CD4-positive, CD25-positive, alpha-beta regulatory T cell (primary cell): ENCODE data around the gene XPOT. TPM values are rescaled to one million over a fixed set of nuclear protein-coding genes. Genes with fewer than 3 reads are reported as not detected.
A peak's percentile ranks its signal among the peaks of the same experiment; 100 is the strongest.

Source experiments
- ATAC-seq, 2 donors: fragments of 150-1000 bp; cut with Tn5 transposase; one replicate each; pipeline ENCODE4 v1.10.0; 2021; ENCODE audit warnings: low read depth in 2 of 2, moderate number of reproducible peaks in 2 of 2, moderate library complexity in 1 of 2
- DNase-seq, 3 donors: peaks; one replicate each; pipeline versions ENCODE4 v3.0.0 to v3.0.0-alpha.2; 2012 to 2022; ENCODE audit warnings: mixed read lengths in 1 of 3
- H3K27ac ChIP-seq: one replicate; pipeline ENCODE4 v1.7.0; 2013; ENCODE audit warnings: mild to moderate bottlenecking, low read length; ENCODE audit not compliant: insufficient read depth, poor library complexity, severe bottlenecking
- H3K27me3 ChIP-seq: one replicate; pipeline ENCODE4 v1.7.0; 2013; ENCODE audit warnings: low read length; ENCODE audit not compliant: control insufficient read depth, insufficient read depth
- H3K36me3 ChIP-seq: one replicate; pipeline ENCODE4 v1.7.0; 2013; ENCODE audit warnings: mild to moderate bottlenecking, low read length, moderate library complexity; ENCODE audit not compliant: control insufficient read depth, insufficient read depth
- H3K4me1 ChIP-seq: 2 replicates; pipeline ENCODE4 v1.7.0; 2013; ENCODE audit warnings: mild to moderate bottlenecking, low read length; ENCODE audit not compliant: insufficient read depth, control insufficient read depth, poor library complexity, severe bottlenecking
- H3K4me3 ChIP-seq: one replicate; pipeline ENCODE4 v1.7.0; 2013; ENCODE audit warnings: low read depth, mild to moderate bottlenecking, low read length, moderate library complexity
- H3K9me3 ChIP-seq, 2 experiments: 1 replicate in 1 of 2; 2 replicates in 1 of 2; pipeline ENCODE4 v1.7.0; 2013; ENCODE audit warnings: low read length in 2 of 2, mild to moderate bottlenecking in 1 of 2, moderate library complexity in 1 of 2; ENCODE audit not compliant: control insufficient read depth in 2 of 2
- H3K27ac Mint-ChIP-seq, 3 donors: one replicate each; pipeline ENCODE4 v1.8.0; 2020 to 2022; ENCODE audit warnings: mild to moderate bottlenecking in 3 of 3, mixed read lengths in 3 of 3, moderate library complexity in 2 of 3
- H3K27me3 Mint-ChIP-seq: one replicate; pipeline ENCODE4 v1.8.0; 2022; ENCODE audit warnings: mild to moderate bottlenecking, mixed read lengths
- H3K36me3 Mint-ChIP-seq: one replicate; pipeline ENCODE4 v1.8.0; 2020; ENCODE audit warnings: mixed read lengths
- H3K4me1 Mint-ChIP-seq, 4 donors: one replicate each; pipeline ENCODE4 v1.8.0; 2020 to 2022; ENCODE audit warnings: mixed read lengths in 4 of 4, mild to moderate bottlenecking in 1 of 4
- H3K4me3 Mint-ChIP-seq, 4 donors: one replicate each; pipeline ENCODE4 v1.8.0; 2020 to 2022; ENCODE audit warnings: mild to moderate bottlenecking in 4 of 4, mixed read lengths in 4 of 4, moderate library complexity in 3 of 4
- H3K9me3 Mint-ChIP-seq, 7 donors: one replicate each; pipeline ENCODE4 v1.8.0; 2020 to 2022; ENCODE audit warnings: mixed read lengths in 7 of 7, mild to moderate bottlenecking in 3 of 7, moderate library complexity in 2 of 7
- polyA plus RNA-seq, 4 donors: library from polyadenylated mRNA; unstranded; fragments of 300-500 nt; fragmentation: Illumina TruSeq; gene quantifications; one replicate each; pipeline ENCODE4 v1.2.3, GENCODE V29; 2021
- total RNA-seq: library from RNA; stranded (reverse); gene quantifications from one replicate; pipeline ENCODE4 v1.2.3, GENCODE V29; 2022

The XPOT gene
- total and polyA plus RNA-seq, 5 donors from 2014 or later: 27.7 to 59.6 (median 37.0) TPM

GRCh38 chr12:64469455-64470142 lies 65.4 kb downstream of the XPOT start:
- no peak for DNase-seq
- H3K4me3 ChIP-seq: no peak overlapping the region
- no peak for ATAC-seq
- no peaks in the 10 kb centered on the region for H3K27me3 ChIP-seq
- H3K27ac ChIP-seq: no peak overlapping the region
- Mint-ChIP-seq H3K4me1 (peaks cover 3 to 14% (median 7%) of the 10 kb centered on the region in 4 donors), H3K4me3 (no peak overlapping the region), H3K36me3 (peaks cover 43% of the 10 kb centered on the region), H3K27me3 (no peaks in the 10 kb centered on the region), H3K27ac (peak overlapping the region in 1 of 3 donors; percentile 18), H3K9me3 (peaks cover 0 to 1% (median 0%) of the 10 kb centered on the region in 7 donors)
- no peaks in the 10 kb centered on the region for H3K4me1 ChIP-seq
- peaks cover 84% of the 10 kb centered on the region for H3K36me3 ChIP-seq
- H3K9me3 ChIP-seq: no peaks in the 10 kb centered on the region

GRCh38 chr12:64470495-64470894 lies 66.3 kb downstream of the XPOT start:
- Mint-ChIP-seq H3K9me3 (peaks cover 0 to 4% (median 1%) of the 10 kb centered on the region in 7 donors), H3K27ac (peak overlapping the region in 1 of 3 donors; percentile 22), H3K4me3 (no peak overlapping the region), H3K27me3 (no peaks in the 10 kb centered on the region), H3K36me3 (peaks cover 46% of the 10 kb centered on the region), H3K4me1 (peaks cover 3 to 13% (median 7%) of the 10 kb centered on the region in 4 donors)
- H3K27me3 ChIP-seq: no peaks in the 10 kb centered on the region
- H3K4me1 ChIP-seq: no peaks in the 10 kb centered on the region
- no peak overlapping the region for H3K4me3 ChIP-seq
- peaks cover 84% of the 10 kb centered on the region for H3K36me3 ChIP-seq
- no peak for ATAC-seq
- H3K9me3 ChIP-seq: no peaks in the 10 kb centered on the region
- H3K27ac ChIP-seq: no peak overlapping the region
- DNase-seq: no peak

- Mint-ChIP-seq H3K9me3 (peaks cover 0 to 13% (median 1%) of the 10 kb centered on the region in 7 donors), H3K27ac (peak overlapping the region in 2 of 3 donors; percentile 6 to 27), H3K4me1 (peaks cover 12 to 19% (median 14%) of the 10 kb centered on the region in 4 donors), H3K27me3 (no peaks in the 10 kb centered on the region), H3K4me3 (no peak overlapping the region), H3K36me3 (peaks cover 53% of the 10 kb centered on the region)
- H3K36me3 ChIP-seq: peaks cover 76% of the 10 kb centered on the region
- H3K27me3 ChIP-seq: no peaks in the 10 kb centered on the region
- ATAC-seq: no peak
- H3K27ac ChIP-seq: no peak overlapping the region
- H3K4me1 ChIP-seq: no peaks in the 10 kb centered on the region
- no peaks in the 10 kb centered on the region for H3K9me3 ChIP-seq
- no peak for DNase-seq
- H3K4me3 ChIP-seq: no peak overlapping the region
Observed at GRCh38 chr12:64473176-64473575, 69.0 kb downstream of the XPOT start.

GRCh38 chr12:64475518-64475917 lies 71.3 kb downstream of the XPOT start:
- peaks cover 13 to 20% (median 16%) of the 10 kb centered on the region in 4 donors for H3K4me1 Mint-ChIP-seq
- H3K27me3 ChIP-seq: no peaks in the 10 kb centered on the region
- ATAC-seq (no peak), DNase-seq (no peak)
- H3K9me3 ChIP-seq: no peaks in the 10 kb centered on the region
- H3K36me3 Mint-ChIP-seq: peaks cover 44% of the 10 kb centered on the region
- no peak overlapping the region for H3K4me3 Mint-ChIP-seq
- no peak overlapping the region for H3K4me3 ChIP-seq
- peak overlapping the region in 2 of 3 donors; percentile 17 to 42 for H3K27ac Mint-ChIP-seq
- no peak overlapping the region for H3K27ac ChIP-seq
- H3K27me3 Mint-ChIP-seq: no peaks in the 10 kb centered on the region
- peaks cover 3% of the 10 kb centered on the region for H3K4me1 ChIP-seq
- peaks cover 63% of the 10 kb centered on the region for H3K36me3 ChIP-seq
- peaks cover 0 to 13% (median 1%) of the 10 kb centered on the region in 7 donors for H3K9me3 Mint-ChIP-seq

- peaks cover 3% of the 10 kb centered on the region for H3K4me1 ChIP-seq
- peaks cover 58% of the 10 kb centered on the region for H3K36me3 ChIP-seq
- H3K27me3 ChIP-seq: no peaks in the 10 kb centered on the region
- no peaks in the 10 kb centered on the region for H3K9me3 ChIP-seq
- no peak overlapping the region for H3K4me3 Mint-ChIP-seq
- H3K4me3 ChIP-seq: no peak overlapping the region
- no peak overlapping the region for H3K27ac Mint-ChIP-seq
- H3K9me3 Mint-ChIP-seq: peaks cover 0 to 13% (median 1%) of the 10 kb centered on the region in 7 donors
- peaks cover 13 to 20% (median 16%) of the 10 kb centered on the region in 4 donors for H3K4me1 Mint-ChIP-seq
- no peaks in the 10 kb centered on the region for H3K27me3 Mint-ChIP-seq
- H3K36me3 Mint-ChIP-seq: peaks cover 40% of the 10 kb centered on the region
- DNase-seq (no peak), ATAC-seq (no peak)
- no peak overlapping the region for H3K27ac ChIP-seq
Observed at GRCh38 chr12:64476844-64477243, 72.7 kb downstream of the XPOT start.

GRCh38 chr12:64478661-64479060 lies 74.5 kb downstream of the XPOT start:
- no peaks in the 10 kb centered on the region for H3K27me3 Mint-ChIP-seq
- no peaks in the 10 kb centered on the region for H3K9me3 ChIP-seq
- H3K27ac Mint-ChIP-seq: peak overlapping the region in 1 of 3 donors; percentile 69
- H3K4me1 ChIP-seq: peaks cover 3% of the 10 kb centered on the region
- no peak overlapping the region for H3K27ac ChIP-seq
- H3K4me3 ChIP-seq: no peak overlapping the region
- peaks cover 34% of the 10 kb centered on the region for H3K36me3 Mint-ChIP-seq
- H3K4me1 Mint-ChIP-seq: peaks cover 13 to 15% (median 14%) of the 10 kb centered on the region in 4 donors
- H3K9me3 Mint-ChIP-seq: peaks cover 0 to 13% (median 0%) of the 10 kb centered on the region in 7 donors
- H3K36me3 ChIP-seq: peaks cover 59% of the 10 kb centered on the region
- no peaks in the 10 kb centered on the region for H3K27me3 ChIP-seq
- no peak overlapping the region for H3K4me3 Mint-ChIP-seq
- DNase-seq (no peak), ATAC-seq (no peak)

- DNase-seq (no peak), ATAC-seq (no peak)
- H3K36me3 Mint-ChIP-seq: peaks cover 33% of the 10 kb centered on the region
- H3K27ac Mint-ChIP-seq: peak overlapping the region in 1 of 3 donors; percentile 31
- Histone ChIP-seq H3K27ac (no peak overlapping the region), H3K9me3 (no peaks in the 10 kb centered on the region), H3K4me3 (no peak overlapping the region), H3K27me3 (no peaks in the 10 kb centered on the region), H3K36me3 (peaks cover 52% of the 10 kb centered on the region), H3K4me1 (peaks cover 3% of the 10 kb centered on the region)
- H3K4me3 Mint-ChIP-seq: no peak overlapping the region
- peaks cover 0 to 12% (median 0%) of the 10 kb centered on the region in 7 donors for H3K9me3 Mint-ChIP-seq
- H3K4me1 Mint-ChIP-seq: peaks cover 13 to 15% (median 14%) of the 10 kb centered on the region in 4 donors
- H3K27me3 Mint-ChIP-seq: no peaks in the 10 kb centered on the region
Observed at GRCh38 chr12:64480148-64480547, 76.0 kb downstream of the XPOT start.

- Histone ChIP-seq H3K27ac (no peak overlapping the region), H3K27me3 (no peaks in the 10 kb centered on the region), H3K36me3 (peaks cover 67% of the 10 kb centered on the region), H3K4me1 (no peaks in the 10 kb centered on the region), H3K4me3 (no peak overlapping the region), H3K9me3 (no peaks in the 10 kb centered on the region)
- ATAC-seq (no peak), DNase-seq (no peak)
- Mint-ChIP-seq H3K4me1 (peaks cover 0 to 3% (median under 1%) of the 10 kb centered on the region in 4 donors), H3K36me3 (peaks cover 29% of the 10 kb centered on the region), H3K27ac (no peak overlapping the region), H3K4me3 (no peak overlapping the region), H3K27me3 (no peaks in the 10 kb centered on the region), H3K9me3 (no peaks in the 10 kb centered on the region)
Observed at GRCh38 chr12:64486657-64487056, 82.5 kb downstream of the XPOT start.
